HL-60 (cell line): Measurements from ENCODE around the gene TBCD.

Experiments used
- GABPA ChIP-seq: IDR thresholded peaks from 2 replicates; pipeline ENCODE4 v1.6.1; 2012; ENCODE audit warnings: low read depth
- SPI1 ChIP-seq: IDR thresholded peaks from 2 replicates; pipeline ENCODE4 v1.6.1; 2012; ENCODE audit warnings: low read depth, mild to moderate bottlenecking, borderline replicate concordance
- TF ChIP-seq, protein P1 (sequence below): IDR thresholded peaks from one replicate; pipeline ENCODE4 v1.5.1; 2011; ENCODE audit warnings: low read length, control low read depth, inconsistent platforms; ENCODE audit not compliant: insufficient read depth

DNA sequence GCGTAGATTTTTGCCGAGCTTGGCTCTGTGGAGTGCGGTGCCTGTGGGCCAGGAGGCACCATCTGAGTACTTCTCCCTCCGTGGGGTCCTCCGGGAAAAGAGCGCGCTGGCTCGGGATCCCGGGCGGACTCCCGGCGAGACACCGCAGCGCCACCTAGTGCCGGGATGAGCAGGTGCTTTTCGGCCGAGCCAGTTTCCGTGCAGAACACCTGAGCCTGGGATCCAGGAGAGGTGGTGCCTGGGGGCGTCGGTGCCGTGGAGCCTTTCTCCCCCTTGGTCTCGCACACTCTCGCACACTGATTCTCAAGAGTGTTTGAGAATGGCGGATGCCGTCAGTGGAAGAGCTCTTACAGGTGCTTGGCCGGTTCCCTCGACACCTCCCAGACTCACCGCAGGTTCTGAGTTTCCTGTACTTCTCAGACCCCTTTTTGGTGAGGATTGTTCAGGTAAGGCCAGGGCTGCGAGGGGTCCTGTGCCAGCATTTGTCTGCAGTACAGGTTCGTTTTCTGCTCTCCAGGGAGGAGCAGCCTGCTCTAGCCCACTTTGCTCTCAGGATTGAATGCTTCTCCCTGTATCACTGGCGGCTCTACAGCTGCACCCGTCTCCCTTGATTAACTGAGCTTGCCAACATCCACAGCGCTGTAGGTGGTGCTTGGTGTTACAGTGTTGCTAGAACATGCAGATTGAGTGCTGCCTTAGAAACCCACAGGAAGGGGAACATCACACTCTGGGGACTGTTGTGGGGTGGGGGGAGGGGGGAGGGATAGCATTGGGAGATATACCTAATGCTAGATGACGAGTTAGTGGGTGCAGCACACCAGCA is 23.3 kb downstream of the TBCD start:
- TF ChIP-seq GABPA (no peak), SPI1 (no peak)
- TF ChIP-seq, protein P1, sequence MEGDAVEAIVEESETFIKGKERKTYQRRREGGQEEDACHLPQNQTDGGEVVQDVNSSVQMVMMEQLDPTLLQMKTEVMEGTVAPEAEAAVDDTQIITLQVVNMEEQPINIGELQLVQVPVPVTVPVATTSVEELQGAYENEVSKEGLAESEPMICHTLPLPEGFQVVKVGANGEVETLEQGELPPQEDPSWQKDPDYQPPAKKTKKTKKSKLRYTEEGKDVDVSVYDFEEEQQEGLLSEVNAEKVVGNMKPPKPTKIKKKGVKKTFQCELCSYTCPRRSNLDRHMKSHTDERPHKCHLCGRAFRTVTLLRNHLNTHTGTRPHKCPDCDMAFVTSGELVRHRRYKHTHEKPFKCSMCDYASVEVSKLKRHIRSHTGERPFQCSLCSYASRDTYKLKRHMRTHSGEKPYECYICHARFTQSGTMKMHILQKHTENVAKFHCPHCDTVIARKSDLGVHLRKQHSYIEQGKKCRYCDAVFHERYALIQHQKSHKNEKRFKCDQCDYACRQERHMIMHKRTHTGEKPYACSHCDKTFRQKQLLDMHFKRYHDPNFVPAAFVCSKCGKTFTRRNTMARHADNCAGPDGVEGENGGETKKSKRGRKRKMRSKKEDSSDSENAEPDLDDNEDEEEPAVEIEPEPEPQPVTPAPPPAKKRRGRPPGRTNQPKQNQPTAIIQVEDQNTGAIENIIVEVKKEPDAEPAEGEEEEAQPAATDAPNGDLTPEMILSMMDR: peak; percentile 34
